Bronchial epithelial cell (primary cell): ENCODE data around the gene KPNA5. TPM values are rescaled to one million over a fixed set of nuclear protein-coding genes. Genes with fewer than 3 reads are reported as not detected.
"Not testable (repeated sequence)": the region's sequence is repeated elsewhere in the genome, so short reads cannot be mapped to it uniquely, and the experiment has no call there.

Experiments used
- DNase-seq: peaks from one replicate; pipeline ENCODE4 v3.0.0-alpha.2; 2010; ENCODE audit warnings: low read depth
- FAIRE-seq: peaks from 2 replicates; lab custom pipeline; 2011; peaks lifted over from hg19 to GRCh38; lab: Jason Lieb, UNC
- H3K27me3 ChIP-seq: 2 replicates; pipeline ENCODE4 v1.5.1; 2011; ENCODE audit warnings: low read length; ENCODE audit not compliant: control insufficient read depth, insufficient read depth
- H3K36me3 ChIP-seq: 2 replicates; pipeline ENCODE4 v1.5.1; 2011; ENCODE audit warnings: low read length; ENCODE audit not compliant: control insufficient read depth, insufficient read depth
- H3K4me3 ChIP-seq: 2 replicates; pipeline ENCODE4 v1.5.1; 2011; ENCODE audit warnings: mild to moderate bottlenecking, low read depth, low read length, control low read depth
- CTCF ChIP-seq: IDR thresholded peaks from 2 replicates; pipeline ENCODE4 v1.5.1; 2011; ENCODE audit warnings: mild to moderate bottlenecking, moderate library complexity, low read length, control low read depth, inconsistent platforms; ENCODE audit not compliant: insufficient read depth, severe bottlenecking
- total RNA-seq: library from RNA; depleted of rRNA; stranded (reverse); fragments of >200 nt; gene quantifications from 2 replicates; pipeline ENCODE4 v1.2.1, GENCODE V29; 2014

KPNA5 gene
- total RNA-seq, 1 donor from 2014 or later = 3.2 TPM

DNA sequence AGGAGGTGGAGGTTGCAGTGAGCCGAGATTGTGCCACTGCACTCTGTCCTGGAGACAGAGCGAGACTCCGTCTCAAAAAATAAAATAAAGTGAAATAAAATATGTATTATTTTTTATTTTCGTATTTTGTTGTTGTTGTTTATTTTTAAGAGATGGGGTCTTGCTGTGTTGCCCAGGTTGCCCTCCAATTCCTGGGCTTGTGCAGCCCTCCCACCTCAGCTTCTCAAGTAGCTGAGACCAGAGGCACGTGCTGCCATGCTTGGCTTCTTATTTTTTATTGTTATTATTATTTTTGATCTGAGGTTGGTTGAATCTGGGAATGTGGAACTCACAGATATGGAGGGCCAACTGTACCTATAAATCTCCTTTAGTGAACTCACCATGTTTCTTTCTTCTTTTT, 10.1 kb downstream of the KPNA5 start:
- H3K27me3 ChIP-seq = no peaks in the 10 kb centered on the region
- no peak for FAIRE-seq
- no peaks in the 10 kb centered on the region for H3K36me3 ChIP-seq
- no peak for DNase-seq
- no peak overlapping the region for H3K4me3 ChIP-seq
- TF ChIP-seq CTCF = no peak

GRCh38 chr6:116692873-116693272, 11.9 kb downstream of the KPNA5 start:
- H3K27me3 ChIP-seq, H3K4me3 ChIP-seq, H3K36me3 ChIP-seq, DNase-seq, FAIRE-seq: not testable (repeated sequence)

- not testable (repeated sequence) for H3K4me3 ChIP-seq, DNase-seq, FAIRE-seq, H3K27me3 ChIP-seq, H3K36me3 ChIP-seq
Observed at GRCh38 chr6:116693275-116693674, 12.3 kb downstream of the KPNA5 start.

DNA sequence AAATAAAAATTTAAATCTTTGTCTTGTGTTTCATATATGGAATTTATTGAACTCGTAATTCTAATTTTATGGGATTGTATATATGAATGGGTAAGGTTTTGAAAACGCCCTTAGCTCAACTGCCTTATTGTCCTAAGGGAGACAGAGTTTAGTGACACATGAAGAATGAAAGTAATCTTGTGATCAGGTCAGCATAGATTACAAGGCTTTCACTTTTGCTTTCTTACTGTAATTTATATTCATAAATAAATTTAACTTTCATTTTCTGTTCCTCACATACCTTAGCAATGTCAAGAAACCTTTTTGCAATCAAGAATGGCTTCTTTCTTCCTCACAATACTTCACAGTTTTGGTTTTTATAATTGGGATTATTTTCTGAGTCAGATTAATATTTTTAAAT, 14.4 kb downstream of the KPNA5 start:
- no peak for TF ChIP-seq CTCF

DNA sequence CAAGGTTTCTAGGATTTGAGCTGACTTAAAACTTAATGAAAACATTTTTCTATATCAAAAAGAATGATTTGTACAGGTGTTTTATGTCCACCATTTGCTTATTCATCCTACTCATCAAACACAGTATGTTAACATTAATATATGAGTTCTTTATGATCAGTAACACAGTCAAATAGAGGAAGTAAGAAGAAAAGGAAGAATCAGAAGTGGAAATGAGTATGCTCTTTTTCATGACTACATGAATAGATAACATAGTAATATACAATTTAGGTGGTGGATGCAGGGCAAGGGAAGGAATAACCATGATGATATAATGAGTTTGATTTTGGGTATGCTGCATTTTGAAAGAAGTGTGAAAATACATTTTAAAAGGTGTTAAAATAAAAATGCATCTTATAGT, 16.5 kb downstream of the KPNA5 start:
- no peak overlapping the region for H3K4me3 ChIP-seq
- H3K27me3 ChIP-seq = no peaks in the 10 kb centered on the region
- H3K36me3 ChIP-seq = no peaks in the 10 kb centered on the region
- TF ChIP-seq CTCF = no peak
- FAIRE-seq = no peak
- DNase-seq = no peak

More for the DNA sequence above, 14.4 kb downstream of the KPNA5 start:
- Histone ChIP-seq H3K4me3 (no peak overlapping the region), H3K27me3 (no peaks in the 10 kb centered on the region), H3K36me3 (no peaks in the 10 kb centered on the region)
- DNase-seq = no peak
- no peak for FAIRE-seq

GRCh38 chr6:116703888-116704287, 22.9 kb downstream of the KPNA5 start:
- DNase-seq, H3K36me3 ChIP-seq, H3K4me3 ChIP-seq, FAIRE-seq, H3K27me3 ChIP-seq: not testable (repeated sequence)

DNA sequence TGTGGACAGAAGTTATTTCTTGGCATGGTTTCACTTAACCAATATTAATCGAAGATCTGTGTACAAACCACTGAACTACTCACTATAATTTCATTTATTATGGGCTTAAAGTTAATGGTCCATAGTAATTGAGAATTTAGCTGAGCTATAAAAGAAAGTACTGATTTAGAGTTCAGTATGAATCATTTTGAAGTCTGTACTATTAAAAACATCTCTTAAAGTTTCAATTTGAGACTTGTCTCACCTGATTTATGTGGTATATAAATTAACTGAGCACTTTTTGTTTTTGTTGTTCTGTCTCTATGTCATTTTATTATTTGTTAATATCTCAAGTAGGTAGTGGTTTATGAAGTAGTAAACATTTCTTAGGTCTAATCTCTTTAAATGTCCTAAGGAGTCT, 24.9 kb downstream of the KPNA5 start:
- Histone ChIP-seq H3K27me3 (no peaks in the 10 kb centered on the region), H3K36me3 (no peaks in the 10 kb centered on the region), H3K4me3 (no peak overlapping the region)
- DNase-seq (no peak), FAIRE-seq (no peak)
- TF ChIP-seq CTCF = no peak
